Natural killer cell (primary cell): ENCODE data around the gene DOCK10. TPM values are rescaled to one million over a fixed set of nuclear protein-coding genes. Genes with fewer than 3 reads are reported as not detected.
A peak's percentile ranks its signal among the peaks of the same experiment; 100 is the strongest.

ENCODE experiments used
- ATAC-seq, 3 donors: fragments of 150-1000 bp in 2 of 3; fragments of 200-7000 bp in 1 of 3; cut with Tn5 transposase; 1 replicate in 1 of 3; 2 replicates in 2 of 3; pipeline ENCODE4 v1.10.0; 2021; ENCODE audit warnings: mild to moderate bottlenecking in 2 of 3, moderate library complexity in 2 of 3
- DNase-seq, 2 donors: peaks; one replicate each; pipeline versions ENCODE4 v3.0.0 to v3.0.0-alpha.2; 2013 to 2021; ENCODE audit warnings: mixed read lengths in 1 of 2
- H3K27ac ChIP-seq: one replicate; pipeline ENCODE4 v1.5.1; 2013; ENCODE audit warnings: mild to moderate bottlenecking, low read length
- H3K27me3 ChIP-seq: one replicate; pipeline ENCODE4 v1.6.1; 2013; ENCODE audit warnings: low read length; ENCODE audit not compliant: control insufficient read depth, insufficient read depth
- H3K36me3 ChIP-seq: one replicate; pipeline ENCODE4 v1.6.1; 2013; ENCODE audit warnings: low read length; ENCODE audit not compliant: control insufficient read depth, insufficient read depth
- H3K4me1 ChIP-seq: one replicate; pipeline ENCODE4 v1.6.1; 2013; ENCODE audit warnings: low read length; ENCODE audit not compliant: control insufficient read depth, insufficient read depth
- H3K4me3 ChIP-seq: one replicate; pipeline ENCODE4 v1.5.1; 2013; ENCODE audit warnings: low read length
- H3K9me3 ChIP-seq: one replicate; pipeline ENCODE4 v1.6.1; 2013; ENCODE audit warnings: low read length; ENCODE audit not compliant: control insufficient read depth, insufficient read depth
- H3K27ac Mint-ChIP-seq, 2 donors: one replicate each; pipeline ENCODE4 v1.8.0; 2022; ENCODE audit warnings: mild to moderate bottlenecking in 2 of 2, mixed read lengths in 2 of 2, moderate library complexity in 1 of 2
- H3K27me3 Mint-ChIP-seq, 2 donors: one replicate each; pipeline ENCODE4 v1.8.0; 2022; ENCODE audit warnings: low read depth in 2 of 2, mixed read lengths in 2 of 2
- H3K36me3 Mint-ChIP-seq: one replicate; pipeline ENCODE4 v1.8.0; 2022; ENCODE audit warnings: mixed read lengths
- H3K4me1 Mint-ChIP-seq, 2 donors: one replicate each; pipeline ENCODE4 v1.8.0; 2022; ENCODE audit warnings: mixed read lengths in 2 of 2
- H3K4me3 Mint-ChIP-seq: one replicate; pipeline ENCODE4 v1.8.0; 2022; ENCODE audit warnings: mild to moderate bottlenecking, moderate library complexity, mixed read lengths
- H3K9me3 Mint-ChIP-seq, 2 donors: one replicate each; pipeline ENCODE4 v1.8.0; 2022; ENCODE audit warnings: mixed read lengths in 2 of 2
- CTCF ChIP-seq: fragments of 200-600 bp; IDR thresholded peaks from one replicate; pipeline ENCODE4 v1.8.0; 2022; ENCODE audit warnings: antibody characterized with exemption
- WGBS: methylation state at CpG from one replicate; pipeline ENCODE4 v1.1.7; 2013; ENCODE audit warnings: missing lambda C conversion rate; ENCODE audit not compliant: insufficient coverage; 5-methylcytosine and 5-hydroxymethylcytosine counted together
- intact Hi-C: fragments of 100-400 bp; cut with micrococcal nuclease; formaldehyde crosslinking; loops from one replicate; pipeline ENCODE4 v1.14.2; 2022
- total RNA-seq, 4 donors: library from RNA; stranded (reverse); fragments of 120-200 nt in 1 of 4; gene quantifications; one replicate each; pipeline versions ENCODE4 v1.2.3 to v1.2.4, GENCODE V29; 2013 to 2022

Gene DOCK10
- total RNA-seq, 3 donors from 2014 or later (not counting 1 experiment from before 2014, with no cell fraction given), result 181 to 213 (median 182) TPM

GRCh38 chr2:224910574-224910925, 131.7 kb downstream of the DOCK10 start:
- H3K9me3 Mint-ChIP-seq, result no peaks in the 10 kb centered on the region
- H3K9me3 ChIP-seq, result no peaks in the 10 kb centered on the region
- ATAC-seq, result no peak
- peaks cover 20% of the 10 kb centered on the region for H3K36me3 ChIP-seq
- peaks cover 49 to 50% of the 10 kb centered on the region in 2 donors for H3K4me1 Mint-ChIP-seq
- 60% methylated on average over 1 of the region's 1 CpG for WGBS
- no peak overlapping the region for H3K4me3 Mint-ChIP-seq
- intact Hi-C loops, result no loop called here
- no peak for DNase-seq
- peak overlapping the region; percentile 68 to 78 for H3K27ac Mint-ChIP-seq
- H3K4me3 ChIP-seq, result no peak overlapping the region
- H3K27me3 ChIP-seq, result no peaks in the 10 kb centered on the region
- TF ChIP-seq CTCF, result no peak
- H3K4me1 ChIP-seq, result peaks cover 9% of the 10 kb centered on the region
- H3K36me3 Mint-ChIP-seq, result peaks cover 8% of the 10 kb centered on the region
- H3K27me3 Mint-ChIP-seq, result no peaks in the 10 kb centered on the region
- no peak overlapping the region for H3K27ac ChIP-seq

- Histone ChIP-seq H3K9me3 (no peaks in the 10 kb centered on the region), H3K4me3 (no peak overlapping the region), H3K4me1 (peaks cover 9% of the 10 kb centered on the region), H3K27ac (peak overlapping the region; percentile 12), H3K36me3 (peaks cover 17% of the 10 kb centered on the region), H3K27me3 (no peaks in the 10 kb centered on the region)
- DNase-seq (peak in 1 of 2 donors; percentile 60), ATAC-seq (peak; percentile 81 to 95 (median 92))
- H3K4me3 Mint-ChIP-seq, result peak overlapping the region; percentile 2
- intact Hi-C loops, result no loop called here
- peak overlapping the region; percentile 68 to 78 for H3K27ac Mint-ChIP-seq
- peaks cover 8% of the 10 kb centered on the region for H3K36me3 Mint-ChIP-seq
- peaks cover 50 to 51% of the 10 kb centered on the region in 2 donors for H3K4me1 Mint-ChIP-seq
- H3K27me3 Mint-ChIP-seq, result no peaks in the 10 kb centered on the region
- H3K9me3 Mint-ChIP-seq, result no peaks in the 10 kb centered on the region
- 52% methylated on average over 5 of the region's 5 CpGs for WGBS
- TF ChIP-seq CTCF, result no peak
These were observed 132.2 kb downstream of the DOCK10 start for GRCh38 chr2:224909885-224910573.

GRCh38 chr2:224908818-224909217, 133.4 kb downstream of the DOCK10 start:
- Mint-ChIP-seq H3K4me3 (no peak overlapping the region), H3K9me3 (no peaks in the 10 kb centered on the region), H3K4me1 (peaks cover 50 to 51% of the 10 kb centered on the region in 2 donors), H3K27ac (peak overlapping the region; percentile 68 to 78), H3K36me3 (peaks cover 8% of the 10 kb centered on the region), H3K27me3 (no peaks in the 10 kb centered on the region)
- Histone ChIP-seq H3K36me3 (peaks cover 12% of the 10 kb centered on the region), H3K4me3 (no peak overlapping the region), H3K4me1 (peaks cover 9% of the 10 kb centered on the region), H3K27ac (no peak overlapping the region), H3K9me3 (no peaks in the 10 kb centered on the region), H3K27me3 (no peaks in the 10 kb centered on the region)
- no peak for ATAC-seq
- WGBS, result 100% methylated on average over 1 of the region's 2 CpGs
- no peak for DNase-seq
- intact Hi-C loops, result no loop called here
- TF ChIP-seq CTCF, result no peak

- Histone ChIP-seq H3K4me3 (no peak overlapping the region), H3K27me3 (no peaks in the 10 kb centered on the region), H3K27ac (no peak overlapping the region), H3K9me3 (no peaks in the 10 kb centered on the region), H3K4me1 (no peaks in the 10 kb centered on the region), H3K36me3 (peaks cover 16% of the 10 kb centered on the region)
- DNase-seq (no peak), ATAC-seq (no peak)
- TF ChIP-seq CTCF, result no peak
- Mint-ChIP-seq H3K27me3 (no peaks in the 10 kb centered on the region), H3K4me1 (peaks cover 37 to 39% of the 10 kb centered on the region in 2 donors), H3K36me3 (no peaks in the 10 kb centered on the region), H3K9me3 (no peaks in the 10 kb centered on the region), H3K4me3 (no peak overlapping the region), H3K27ac (peak overlapping the region in 1 of 2 donors; percentile 34)
- no CpG with 5 or more reads among the region's 1 CpG for WGBS
- intact Hi-C loops, result no loop called here
These were observed 137.9 kb downstream of the DOCK10 start for GRCh38 chr2:224904381-224904780.
